Inflammatory macrophage (primary cell): ENCODE data around the gene GNAZ.
"Not testable (repeated sequence)": the region's sequence is repeated elsewhere in the genome, so short reads cannot be mapped to it uniquely, and the experiment has no call there.

ENCODE experiments used
- DNase-seq, 2 donors: peaks; one replicate each; pipeline ENCODE4 v3.0.0-alpha.2; 2020 to 2022

Gene GNAZ

DNA sequence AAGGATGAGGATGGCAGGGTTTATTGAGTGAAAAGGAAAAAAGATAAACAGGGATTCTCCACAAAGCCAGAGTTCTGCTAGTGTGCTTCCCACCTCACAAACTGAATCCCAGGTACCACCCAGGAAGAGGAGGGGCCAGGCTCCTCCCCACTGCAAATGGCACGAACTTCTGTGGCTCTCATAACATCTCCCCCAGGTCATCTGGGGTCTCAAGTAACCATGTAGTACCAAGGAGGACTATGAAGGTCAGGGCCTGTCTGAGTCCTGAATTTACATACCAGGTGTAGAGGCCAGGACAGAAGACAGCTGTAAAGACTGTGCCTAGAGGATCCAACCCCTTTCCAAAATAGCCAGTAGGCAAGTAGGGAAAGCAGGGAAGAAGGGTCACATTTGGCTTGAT, 25.7 kb upstream of the GNAZ start:
- DNase-seq = no peak

DNA sequence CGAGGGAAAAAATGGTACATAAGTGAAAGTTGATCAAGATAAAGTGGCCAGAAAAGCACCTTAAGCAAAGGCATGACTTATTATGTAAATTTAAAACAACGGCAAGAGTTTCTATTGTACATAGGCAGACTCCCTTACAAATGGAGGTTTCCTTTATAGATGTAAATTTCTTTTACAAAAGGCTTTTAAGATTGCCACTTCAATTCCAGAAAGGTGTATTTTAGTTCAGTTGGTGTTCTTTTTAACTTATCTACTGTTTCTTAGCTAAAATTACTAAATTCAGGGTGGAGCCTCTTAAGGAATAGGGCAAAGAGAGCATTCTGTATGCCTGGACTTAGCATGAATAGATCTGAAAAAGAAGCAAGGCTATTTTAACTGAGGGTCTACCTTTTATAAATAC, 24.9 kb upstream of the GNAZ start:
- no peak for DNase-seq

DNA sequence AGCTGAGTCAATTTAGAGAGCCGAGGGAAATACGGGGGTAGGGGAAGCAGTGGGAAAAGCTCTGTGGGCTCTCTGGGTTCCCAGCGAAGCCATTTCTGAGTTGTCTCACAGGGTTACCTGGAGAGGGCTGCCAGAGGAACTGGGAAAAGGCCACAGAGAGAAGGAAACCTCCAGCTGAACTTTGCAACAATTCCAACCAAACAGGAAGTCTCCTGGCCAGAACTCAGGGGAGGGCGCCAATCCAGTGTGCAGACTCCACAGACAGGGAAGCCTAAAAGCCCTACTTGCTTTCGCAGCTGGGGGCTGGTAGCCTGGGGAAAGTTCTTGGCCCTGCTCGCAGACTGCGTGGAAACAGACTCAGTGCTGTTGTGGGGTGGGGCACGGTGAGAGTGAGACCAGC, 23.1 kb upstream of the GNAZ start:
- no peak for DNase-seq

DNA sequence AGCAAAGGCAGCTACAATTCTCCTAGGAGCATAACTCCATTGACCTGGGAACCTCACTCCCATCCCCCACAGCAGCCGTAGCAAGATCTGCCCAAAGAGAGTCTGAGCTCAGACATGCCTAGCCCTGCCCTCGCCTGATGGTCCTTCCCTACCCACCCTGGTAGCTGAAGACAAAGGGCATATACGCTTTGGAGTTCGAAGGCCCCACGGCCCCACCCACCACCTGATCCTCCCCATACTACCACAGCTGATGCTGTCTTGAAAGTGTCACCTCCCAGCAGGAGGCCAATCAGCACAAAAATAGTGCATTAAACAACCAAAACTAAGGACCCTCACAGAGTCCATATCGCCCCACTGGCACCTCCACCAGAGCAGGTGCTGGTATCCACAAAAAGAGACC, 22.6 kb upstream of the GNAZ start:
- DNase-seq = no peak

DNA sequence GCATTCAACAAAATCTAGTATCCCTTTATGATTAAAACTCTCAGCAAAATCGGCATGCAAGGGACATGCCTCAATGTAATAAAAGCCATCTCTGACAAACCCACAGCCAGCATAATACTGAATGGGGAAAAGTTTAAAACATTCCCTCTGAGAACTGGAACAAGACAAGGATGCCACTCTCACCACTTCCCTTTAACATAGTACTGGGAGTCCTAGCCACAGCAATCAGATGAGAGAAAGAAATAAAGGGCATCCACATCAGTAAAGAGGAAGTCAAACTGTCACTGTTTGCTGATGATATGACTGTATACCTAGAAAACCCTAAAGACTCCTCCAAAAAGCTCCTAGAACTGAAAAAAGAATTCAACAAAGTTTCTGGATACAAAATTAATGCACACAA, 19.8 kb upstream of the GNAZ start:
- not testable (repeated sequence) for DNase-seq

DNA sequence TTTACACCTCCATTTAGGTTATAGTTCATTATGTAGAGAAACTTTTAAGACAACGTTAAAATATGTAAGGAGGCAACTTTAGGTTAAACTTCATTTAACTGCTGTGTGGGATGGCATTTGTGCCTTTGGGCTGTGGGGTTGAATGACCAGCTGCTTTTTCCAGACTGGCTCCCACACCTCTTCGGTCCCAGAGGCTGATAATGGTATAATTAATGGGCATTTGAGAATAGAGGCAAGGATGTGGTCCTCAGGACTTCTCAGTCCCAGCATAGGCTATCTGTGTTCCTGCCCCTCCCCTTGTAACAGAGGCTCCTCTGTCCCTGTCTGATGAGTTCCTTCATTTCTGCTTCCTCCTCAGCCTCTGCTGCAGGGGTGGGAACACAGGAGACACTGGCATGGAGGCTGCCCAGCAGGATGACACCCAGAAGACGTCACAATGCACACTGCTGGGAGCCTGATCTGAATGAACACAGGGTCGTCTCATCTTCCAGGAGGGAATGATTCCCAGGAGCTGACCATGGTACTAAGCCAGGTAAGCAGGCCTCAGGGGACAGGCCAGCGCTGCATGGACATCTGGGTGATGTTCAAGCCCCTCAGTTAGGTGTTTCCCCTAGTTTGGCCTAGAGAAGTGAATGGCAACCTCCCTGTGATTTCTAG, 17.1 kb upstream of the GNAZ start:
- DNase-seq = no peak

DNA sequence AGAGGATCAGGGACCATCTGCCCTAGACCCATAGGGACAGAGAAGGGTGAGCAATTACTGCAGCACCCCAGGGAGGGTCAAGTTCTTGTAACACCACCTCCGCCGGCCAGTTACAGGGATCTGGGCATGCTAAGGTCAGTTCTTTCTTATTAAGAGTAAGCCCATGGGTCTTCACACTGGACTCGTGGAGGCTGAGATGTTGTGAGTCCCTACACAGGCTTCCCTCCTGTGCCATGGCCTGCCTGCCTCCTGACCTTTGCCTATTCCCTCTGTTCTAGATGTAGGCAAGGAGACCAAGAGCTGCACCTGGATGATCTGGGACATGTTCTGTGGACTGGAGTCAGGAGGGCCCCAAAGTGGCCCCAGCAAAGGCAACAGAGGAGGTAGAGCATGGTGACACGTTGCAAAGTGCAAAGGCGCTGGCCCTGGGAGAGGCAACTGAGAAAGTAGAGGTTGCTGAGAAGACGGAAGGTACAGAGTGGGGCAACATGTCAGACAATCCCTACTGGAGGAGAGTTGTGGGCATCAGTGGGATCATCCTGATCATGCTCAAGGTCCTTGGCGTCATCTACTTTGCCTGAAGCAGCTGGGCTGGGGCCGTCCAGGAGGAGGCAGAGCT, 16.3 kb upstream of the GNAZ start:
- DNase-seq = no peak

DNA sequence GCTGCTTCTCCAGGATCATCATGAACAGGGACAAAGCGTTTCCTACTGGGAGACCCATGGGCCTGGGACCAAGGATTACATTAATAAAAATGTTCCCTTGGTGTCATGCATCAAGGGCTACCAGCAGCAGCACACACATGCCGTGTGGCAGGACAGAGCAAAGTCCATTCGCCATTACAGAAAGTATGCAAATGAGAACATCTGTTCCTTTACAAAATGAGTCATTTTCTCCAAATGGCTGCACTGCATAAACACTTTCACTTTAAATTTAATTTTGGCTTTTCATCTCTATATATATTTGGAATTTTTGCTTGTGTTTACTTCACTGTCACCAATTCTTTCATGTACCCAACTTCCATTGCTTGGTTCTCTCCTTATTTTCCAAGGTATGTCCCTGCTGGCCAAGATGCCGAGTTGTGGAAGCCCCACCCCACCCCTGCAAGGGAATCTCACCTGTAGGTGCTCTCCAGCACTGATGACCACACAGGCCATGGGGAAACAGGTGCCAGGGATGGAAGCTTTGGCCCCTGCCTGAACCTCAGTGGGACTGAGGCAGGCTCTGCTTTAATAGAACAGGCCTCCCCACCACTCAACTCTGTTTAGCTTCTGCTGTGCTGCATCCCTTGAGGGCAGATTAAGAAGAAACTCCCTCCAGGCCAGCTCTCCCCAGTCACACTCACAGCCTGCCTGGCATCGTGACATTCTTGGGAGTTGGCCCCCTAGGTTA, 15.6 kb upstream of the GNAZ start:
- DNase-seq = no peak

DNA sequence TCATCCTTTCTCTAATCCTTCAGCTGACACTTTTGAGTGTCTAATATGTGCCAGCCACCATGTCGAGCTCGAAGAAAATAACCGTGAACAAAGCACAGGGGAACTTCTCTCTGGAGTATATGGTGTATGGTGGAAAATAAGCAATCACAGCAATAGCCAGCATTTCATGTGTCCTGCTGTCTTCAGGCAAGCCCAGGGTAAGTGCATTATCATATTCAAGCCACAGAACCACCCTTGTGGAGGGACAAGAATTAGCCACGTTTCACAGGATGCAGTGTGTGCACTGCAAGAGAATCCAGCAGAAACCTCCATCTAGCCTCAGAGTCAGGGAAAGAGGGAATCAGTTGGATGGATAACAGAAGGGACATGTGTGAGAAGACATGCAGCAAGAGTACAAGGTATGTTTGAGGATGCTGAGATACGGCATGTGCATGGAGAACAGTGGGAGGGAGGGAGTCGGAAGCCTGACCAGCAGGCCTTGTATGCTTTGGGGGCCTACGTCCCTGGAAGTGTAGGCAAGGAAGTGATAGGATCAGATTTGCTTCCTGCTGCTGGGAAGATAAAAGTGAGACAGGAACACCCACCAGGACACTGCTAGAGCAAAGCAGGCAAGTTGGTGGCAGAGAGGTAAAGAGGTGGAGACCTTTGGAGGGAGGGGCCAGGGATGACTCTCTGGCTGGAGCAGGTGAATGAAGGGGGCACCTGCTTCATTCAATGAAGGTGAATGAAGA, 14.7 kb upstream of the GNAZ start:
- no peak for DNase-seq

DNA sequence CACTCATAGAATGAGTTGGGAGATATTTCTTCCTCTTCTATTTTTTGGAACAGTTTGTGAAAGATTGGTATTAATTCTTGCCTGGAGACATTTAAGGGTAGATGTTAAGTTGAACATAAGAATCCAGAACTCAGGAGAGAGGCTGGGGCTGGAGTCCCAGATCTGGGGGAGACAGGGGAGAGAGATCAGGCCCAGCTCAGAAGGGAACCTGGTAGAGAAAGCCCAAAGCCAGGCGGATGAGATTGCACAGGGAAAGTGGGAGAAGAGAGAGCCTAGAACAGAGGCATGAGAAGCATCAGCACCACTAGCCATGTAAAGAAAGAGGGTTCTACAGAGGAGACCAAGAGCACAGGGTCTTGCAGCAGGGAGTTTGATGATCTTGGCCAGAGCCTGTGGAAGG, 13.0 kb upstream of the GNAZ start:
- DNase-seq = no peak

DNA sequence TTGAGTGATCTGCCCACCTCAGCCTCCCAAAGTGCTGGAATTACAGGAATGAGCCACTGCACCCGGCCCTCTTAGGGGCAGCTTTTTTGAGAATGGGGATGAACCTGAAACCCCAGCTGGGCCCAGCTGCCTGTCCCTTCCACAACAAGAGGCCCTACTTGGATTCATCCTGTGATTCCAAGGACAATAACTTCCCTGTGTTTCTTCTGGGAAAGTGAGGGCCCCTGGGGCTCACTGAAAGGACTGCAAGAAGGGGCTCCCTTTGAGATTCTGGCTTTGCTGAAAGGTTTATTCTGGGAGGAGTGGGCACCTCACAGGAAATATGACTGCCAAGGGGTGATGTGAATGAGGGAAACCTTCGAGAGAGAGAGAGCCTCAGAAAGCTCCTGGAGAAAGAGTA, 12.3 kb upstream of the GNAZ start:
- DNase-seq = no peak

DNA sequence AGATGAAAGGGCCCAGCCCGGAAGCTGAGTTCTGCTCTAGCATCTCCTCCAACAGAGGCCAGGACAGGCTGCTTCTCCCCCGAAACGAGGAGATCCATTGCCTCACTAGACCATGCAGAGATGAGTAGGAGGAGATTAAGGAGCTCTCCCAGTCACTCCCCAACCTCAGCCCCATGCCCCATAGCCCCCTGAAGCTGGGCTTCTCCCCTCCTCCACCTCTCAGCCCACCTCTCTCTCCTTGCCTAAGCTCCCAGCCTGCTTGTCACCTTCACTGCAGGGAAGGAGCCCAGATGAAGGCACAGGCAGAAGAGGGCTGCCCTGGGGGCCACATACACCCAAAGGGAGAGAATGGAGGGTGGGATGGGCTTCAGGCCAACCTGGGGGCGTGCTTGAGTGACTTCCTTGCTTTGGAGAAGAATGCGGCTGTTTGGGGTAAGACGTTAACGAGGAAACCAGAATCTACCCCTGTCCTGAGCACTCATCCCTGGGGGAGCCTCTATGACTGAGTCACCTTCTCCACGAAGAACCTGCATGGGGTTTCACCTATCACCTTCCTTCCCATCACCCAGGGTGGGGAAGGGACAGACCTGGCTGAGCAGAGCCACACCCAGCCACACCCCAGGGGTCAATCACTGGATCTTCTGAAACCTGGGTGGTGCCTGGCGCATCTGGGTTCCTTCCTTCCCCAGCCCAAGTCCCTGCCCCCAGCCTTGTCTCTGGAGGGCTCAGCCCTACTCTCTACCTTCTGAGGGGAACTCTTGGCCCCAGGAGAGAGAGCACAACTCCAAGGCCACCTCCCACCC, 11.6 kb upstream of the GNAZ start:
- no peak for DNase-seq

DNA sequence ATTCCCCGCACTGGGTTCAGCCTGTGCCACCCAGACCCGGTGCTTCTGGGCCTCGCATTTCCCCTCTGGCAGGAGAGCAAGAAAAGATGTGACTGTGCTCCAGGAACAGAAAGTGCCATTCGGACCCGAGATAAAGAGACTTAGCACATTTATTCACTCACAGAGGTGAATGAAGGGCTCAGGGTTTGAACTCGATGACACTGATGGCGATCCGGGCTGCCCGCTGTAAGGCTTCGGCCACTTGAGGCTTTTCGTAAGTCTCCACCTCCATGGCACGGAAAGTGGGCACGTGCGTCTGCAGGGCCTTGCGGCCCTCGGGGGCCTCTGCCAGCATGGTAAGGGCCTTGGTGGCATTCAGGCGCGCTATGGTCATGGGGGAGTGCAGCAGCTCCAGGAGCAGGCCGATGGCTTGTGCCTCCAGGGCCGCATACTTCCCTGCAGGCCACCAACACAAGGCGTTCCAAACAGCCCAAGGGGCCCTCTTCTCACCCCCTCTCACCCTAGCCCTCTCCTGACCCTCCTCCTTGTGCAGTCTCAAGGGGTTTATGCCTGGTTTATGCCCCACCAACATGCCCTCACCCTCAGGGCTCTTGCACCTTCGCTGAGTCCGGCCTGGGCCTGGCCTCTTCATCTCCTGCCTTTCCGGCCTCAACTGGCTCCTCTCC, 10.9 kb upstream of the GNAZ start:
- DNase-seq = no peak

DNA sequence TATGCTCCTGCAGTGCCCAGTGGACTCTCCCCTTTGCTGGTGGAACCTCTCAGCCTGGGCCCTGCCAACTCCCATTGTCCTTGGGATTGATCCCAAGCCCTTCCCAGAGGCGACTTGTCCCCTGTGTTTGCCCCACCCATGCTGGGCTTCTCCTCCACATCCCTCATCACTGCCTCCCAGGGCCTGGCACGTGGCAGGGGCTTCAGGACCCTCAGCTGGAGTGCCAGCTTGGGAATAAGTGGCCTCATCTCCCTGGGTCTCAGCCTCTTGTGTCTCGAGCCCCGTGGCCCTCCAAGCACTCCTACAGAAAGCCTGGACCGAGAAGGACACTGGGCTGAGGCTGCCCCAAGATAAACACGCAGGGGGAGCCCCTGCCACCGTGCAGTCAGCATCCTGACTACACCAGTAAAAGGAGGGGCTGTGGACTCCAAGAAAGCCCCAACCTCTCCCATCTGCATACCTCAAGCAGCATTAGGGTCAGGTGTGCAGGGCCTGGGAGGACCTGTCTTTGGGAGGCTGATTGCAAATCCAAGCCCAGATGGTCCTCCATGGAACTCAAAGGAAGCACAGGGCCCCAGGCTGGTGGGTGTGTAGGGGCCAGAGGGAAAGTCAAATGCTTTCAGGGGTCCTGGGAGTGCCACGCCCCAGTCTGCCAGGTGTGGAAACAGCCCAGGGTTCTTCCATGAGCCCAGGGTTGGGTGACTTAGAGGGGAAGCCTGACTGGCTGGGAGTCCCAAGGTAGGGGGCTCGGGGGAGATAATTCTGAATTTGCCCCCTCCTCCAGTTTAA, 9.5 kb upstream of the GNAZ start:
- DNase-seq = no peak

DNA sequence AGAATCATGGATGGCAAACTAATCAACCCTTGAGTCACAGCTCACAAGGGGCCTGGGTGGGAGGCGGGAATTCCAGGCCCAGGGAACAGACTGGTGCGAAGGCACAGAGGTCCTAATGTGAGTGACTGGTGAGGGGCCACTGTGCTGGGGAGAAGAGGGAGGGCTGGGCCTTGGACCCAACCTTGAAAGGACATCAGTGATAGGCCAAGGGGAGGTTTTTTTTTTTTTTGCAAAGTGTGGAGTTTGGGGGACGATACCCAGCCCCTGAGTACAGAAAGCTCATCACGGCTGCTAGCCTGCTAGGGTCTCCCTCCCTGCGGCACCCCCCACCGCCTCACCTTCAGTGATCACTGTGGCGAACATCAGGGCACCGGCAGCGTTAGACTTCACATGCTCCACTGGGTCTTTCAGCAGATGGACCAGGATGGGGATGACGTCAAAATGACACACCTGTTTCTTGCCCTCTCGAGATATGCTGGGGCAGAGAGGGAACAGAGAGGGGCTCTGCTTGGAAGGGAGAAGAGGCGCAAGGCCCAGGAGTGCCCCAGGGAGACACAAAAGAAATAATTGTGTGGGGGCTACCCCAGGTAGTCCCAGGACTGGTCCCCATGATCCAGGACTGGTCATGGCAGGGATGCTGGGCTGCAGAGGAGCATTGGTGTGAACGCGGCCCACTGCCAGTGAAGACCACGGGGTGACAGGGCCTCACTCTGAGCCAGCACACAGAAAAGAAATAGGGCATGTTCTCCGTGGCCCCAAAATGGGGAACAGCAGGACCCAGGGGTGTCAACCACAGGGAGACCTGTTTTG, 8.6 kb upstream of the GNAZ start:
- DNase-seq = no peak

DNA sequence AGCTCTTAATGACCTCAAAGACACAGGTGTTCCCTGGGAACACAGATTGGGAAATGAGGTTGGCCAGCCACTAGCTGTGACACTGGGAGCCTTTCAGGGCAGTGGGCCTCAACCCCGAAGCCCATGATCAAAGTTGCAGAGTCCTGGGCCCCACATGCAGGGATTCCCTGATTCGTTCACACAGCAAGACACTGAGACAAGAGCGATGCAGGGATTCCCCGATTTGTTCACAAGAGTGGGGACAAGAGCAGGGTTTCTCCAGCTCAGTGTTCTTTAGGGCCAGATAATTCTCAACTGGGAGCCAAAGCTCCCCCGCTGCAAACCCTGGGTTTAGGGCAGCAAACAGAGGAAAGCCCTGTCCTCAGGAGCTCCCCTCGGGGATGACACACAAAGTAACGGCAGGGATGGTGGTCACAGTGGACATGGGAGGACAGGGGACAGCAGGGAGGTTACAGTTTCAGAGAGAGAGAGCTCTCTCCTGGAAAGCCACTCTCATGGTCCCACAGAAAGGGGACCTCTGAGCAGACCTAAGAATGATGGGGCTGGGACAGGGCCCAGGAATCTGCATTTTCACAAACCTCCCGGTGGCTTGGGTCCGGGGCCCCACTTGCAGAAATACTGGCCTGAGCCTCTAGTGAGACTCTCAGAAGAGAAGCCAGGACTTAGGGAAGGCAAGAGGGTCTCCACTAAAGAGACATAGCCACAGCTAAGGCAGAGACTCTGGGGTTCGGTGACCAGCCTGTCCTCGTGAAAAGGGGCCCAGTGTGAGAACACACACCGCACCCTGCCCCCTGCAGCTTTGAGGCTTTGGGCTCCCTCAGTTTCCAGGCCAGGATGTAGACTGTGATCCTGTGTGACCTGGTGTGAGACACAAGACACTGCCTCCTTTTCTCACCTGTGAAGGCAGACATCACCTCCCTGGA, 7.4 kb upstream of the GNAZ start:
- DNase-seq = no peak

DNA sequence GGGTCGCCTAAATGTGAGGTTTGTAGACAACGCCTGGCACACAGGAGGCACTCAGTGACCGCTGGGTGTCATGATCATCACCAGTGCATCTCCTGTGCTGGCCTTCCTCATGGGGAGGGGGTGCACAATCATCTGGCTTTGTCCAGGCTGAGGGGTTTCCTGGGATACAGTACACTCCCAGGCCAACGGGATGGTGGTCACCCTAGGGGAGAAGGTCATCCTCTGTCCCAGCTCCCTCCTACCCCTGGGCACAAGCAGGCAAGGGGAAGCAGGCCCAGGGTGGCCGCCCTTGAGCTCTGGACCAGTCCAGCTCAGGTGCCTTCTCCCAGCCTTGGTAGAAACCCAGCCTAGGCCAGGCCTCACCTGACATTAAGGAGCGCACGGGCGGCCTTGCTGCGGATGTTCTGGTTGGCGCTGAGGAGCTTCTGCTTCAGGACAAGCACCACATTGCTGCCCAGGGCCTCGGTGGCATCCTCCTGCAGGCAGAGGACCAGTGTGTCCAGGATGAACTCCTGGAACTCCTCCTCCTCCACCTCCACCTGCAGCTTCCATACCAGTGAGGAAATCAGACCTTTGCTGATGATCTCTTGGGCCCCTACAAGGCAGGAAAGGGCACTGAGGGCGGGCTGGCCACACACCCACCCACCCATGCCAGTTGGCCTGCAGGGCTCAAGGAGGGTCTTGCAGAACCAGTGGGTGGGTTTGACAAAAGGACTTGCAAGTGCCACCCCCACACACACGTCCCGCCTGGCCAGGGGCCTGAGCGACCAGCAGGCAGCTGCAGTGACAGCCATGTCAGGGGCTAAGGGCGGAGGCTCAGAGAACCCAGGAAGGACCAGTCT, 6.6 kb upstream of the GNAZ start:
- DNase-seq = no peak

DNA sequence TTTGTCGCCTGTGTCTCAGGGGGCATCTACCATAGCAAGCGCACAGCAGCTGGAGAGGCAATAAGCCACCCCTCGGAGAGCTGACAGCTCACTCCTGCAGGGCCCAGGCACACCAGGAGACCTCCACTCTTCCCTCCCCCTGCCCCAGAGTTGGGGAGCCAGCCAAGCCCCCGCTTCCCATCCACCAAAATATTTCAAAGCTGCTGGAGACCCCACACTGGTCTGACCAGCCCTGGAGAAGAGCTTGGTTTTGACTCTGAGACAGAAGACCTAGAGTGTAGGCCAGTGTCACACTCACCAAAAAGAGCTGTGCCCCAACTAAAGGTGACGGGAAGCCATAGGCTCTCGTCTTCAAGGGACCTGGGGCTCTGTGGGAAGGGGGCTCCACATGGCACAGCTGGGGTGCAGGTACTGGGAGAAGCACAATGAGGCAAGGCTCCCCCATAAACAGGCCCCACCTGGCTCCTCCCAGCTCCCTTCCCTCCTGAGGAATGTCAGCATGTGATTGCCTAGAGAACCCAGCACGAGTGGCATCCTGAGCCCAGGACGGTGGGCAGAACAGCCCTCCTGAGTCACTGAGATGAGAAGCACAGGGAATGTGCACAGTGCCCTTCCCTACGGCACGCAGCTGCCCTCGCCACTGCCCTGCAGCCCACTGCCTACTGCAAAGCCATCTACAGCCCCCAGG, 5.8 kb upstream of the GNAZ start:
- DNase-seq = no peak
